Immature natural killer cell (primary cell): ENCODE results near the gene CKM. TPM values are rescaled to one million over a fixed set of nuclear protein-coding genes. Genes with fewer than 3 reads are reported as not detected.

Experiments used
- DNase-seq, 3 donors: peaks; one replicate each; pipeline ENCODE4 v3.0.0; 2022; ENCODE audit warnings: mixed read lengths in 1 of 3
- H3K27ac Mint-ChIP-seq, 6 donors: one replicate each; pipeline ENCODE4 v1.8.0; 2020; ENCODE audit warnings: mixed read lengths in 6 of 6, mild to moderate bottlenecking in 5 of 6, inconsistent platforms in 4 of 6, moderate library complexity in 3 of 6
- H3K27me3 Mint-ChIP-seq, 3 donors: one replicate each; pipeline ENCODE4 v1.8.0; 2020 to 2021; ENCODE audit warnings: low read depth in 3 of 3, mild to moderate bottlenecking in 3 of 3, mixed read lengths in 3 of 3, moderate library complexity in 3 of 3, inconsistent platforms in 1 of 3
- H3K36me3 Mint-ChIP-seq, 3 donors: one replicate each; pipeline ENCODE4 v1.8.0; 2020; ENCODE audit warnings: mixed read lengths in 3 of 3, inconsistent platforms in 2 of 3, mild to moderate bottlenecking in 2 of 3
- H3K4me1 Mint-ChIP-seq, 2 donors: one replicate each; pipeline ENCODE4 v1.8.0; 2020; ENCODE audit warnings: inconsistent platforms in 2 of 2, mild to moderate bottlenecking in 2 of 2, mixed read lengths in 2 of 2, moderate library complexity in 1 of 2
- H3K4me3 Mint-ChIP-seq, 5 donors: one replicate each; pipeline ENCODE4 v1.8.0; 2020; ENCODE audit warnings: mild to moderate bottlenecking in 5 of 5, mixed read lengths in 5 of 5, inconsistent platforms in 3 of 5, moderate library complexity in 3 of 5
- H3K9me3 Mint-ChIP-seq, 6 donors: one replicate each; pipeline ENCODE4 v1.8.0; 2020; ENCODE audit warnings: mild to moderate bottlenecking in 6 of 6, mixed read lengths in 6 of 6, inconsistent platforms in 4 of 6, moderate library complexity in 3 of 6
- polyA plus RNA-seq, 3 donors: library from polyadenylated mRNA; unstranded; fragments of 300-500 nt; fragmentation: Illumina TruSeq; gene quantifications; one replicate each; pipeline ENCODE4 v1.2.3, GENCODE V29; 2021

Gene CKM
- polyA plus RNA-seq, 3 donors from 2014 or later: not detected

DNA sequence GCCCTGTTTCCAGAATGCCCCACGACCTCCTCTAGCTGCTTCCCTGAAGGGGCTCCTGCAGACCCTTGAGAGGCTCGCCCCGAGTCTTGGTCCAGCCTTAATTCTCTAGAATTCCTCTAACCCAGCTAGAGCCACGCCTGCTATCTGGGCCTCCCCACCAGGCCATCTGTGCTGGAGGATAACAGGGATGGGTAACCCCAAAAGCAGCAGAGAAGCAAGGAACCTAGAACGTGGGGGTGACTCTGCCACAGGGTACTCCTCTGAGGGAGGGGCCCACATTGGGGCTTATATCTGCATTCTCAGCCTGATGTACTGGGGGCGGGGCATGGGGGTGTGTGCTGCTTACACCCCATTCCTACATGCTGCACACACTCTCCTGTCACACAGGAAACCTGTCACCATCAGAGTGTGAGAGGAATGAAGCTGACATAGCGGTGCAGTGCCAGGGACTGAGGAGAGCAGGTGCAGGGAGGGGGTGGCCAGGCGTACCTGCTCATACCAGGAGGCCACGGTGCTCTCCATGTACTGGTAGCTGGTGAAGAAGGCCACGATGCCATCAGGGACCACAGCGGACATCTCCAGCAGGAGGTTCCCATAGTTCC is 31.7 kb upstream of the CKM start:
- Mint-ChIP-seq H3K36me3 (peaks cover 6 to 22% (median 20%) of the 10 kb centered on the region in 3 donors), H3K27ac (no peak overlapping the region), H3K4me1 (peaks cover 0 to 2% of the 10 kb centered on the region in 2 donors), H3K9me3 (no peaks in the 10 kb centered on the region), H3K27me3 (no peaks in the 10 kb centered on the region), H3K4me3 (no peak overlapping the region)
- no peak for DNase-seq

DNA sequence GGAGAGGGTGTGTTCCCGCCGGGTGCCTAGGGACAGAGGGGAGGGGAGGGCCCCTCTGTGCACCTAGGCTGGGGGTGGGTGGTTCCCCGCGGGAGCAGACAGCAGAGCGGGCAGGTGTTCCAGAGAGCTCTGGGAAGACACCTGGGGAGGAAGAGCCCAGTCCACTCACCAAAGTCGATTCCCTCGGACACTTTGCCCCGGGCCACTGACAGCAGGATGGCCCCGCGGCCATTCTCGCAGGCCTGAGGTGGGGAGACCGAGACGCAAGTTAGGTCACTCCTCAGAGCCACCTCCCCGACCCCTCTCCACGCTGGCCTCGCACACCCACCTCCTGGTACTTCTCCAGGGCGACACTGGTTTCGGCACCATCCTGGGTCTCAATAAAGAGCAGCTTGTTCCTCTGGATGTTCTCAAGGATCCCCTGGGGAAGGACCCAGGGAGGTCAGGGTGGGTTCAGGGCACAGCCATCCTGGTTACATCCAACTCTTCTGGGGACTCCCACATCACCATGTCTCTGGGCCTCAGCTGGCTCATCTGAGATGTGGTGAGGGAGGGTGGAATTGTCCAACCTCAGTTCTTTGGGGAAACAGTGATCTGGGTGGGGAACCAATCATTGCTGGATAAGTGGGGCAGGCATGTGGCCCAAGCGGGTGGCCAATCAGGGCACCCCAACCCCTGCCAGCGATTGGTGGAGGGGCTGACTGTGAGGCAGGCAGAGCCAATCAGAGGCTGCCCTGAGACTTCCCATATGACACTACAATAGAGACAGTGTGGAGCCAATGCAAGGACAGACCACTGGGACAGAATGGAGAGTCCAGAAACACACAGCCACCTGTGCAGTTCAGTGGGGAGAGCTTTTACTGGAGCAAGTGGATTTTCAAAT is 30.5 kb upstream of the CKM start:
- Mint-ChIP-seq H3K4me3 (no peak overlapping the region), H3K27ac (peak overlapping the region in 1 of 6 donors; percentile 46), H3K9me3 (no peaks in the 10 kb centered on the region), H3K36me3 (peaks cover 0 to 14% (median 13%) of the 10 kb centered on the region in 3 donors), H3K4me1 (peaks cover 0 to 2% of the 10 kb centered on the region in 2 donors), H3K27me3 (no peaks in the 10 kb centered on the region)
- DNase-seq: no peak

DNA sequence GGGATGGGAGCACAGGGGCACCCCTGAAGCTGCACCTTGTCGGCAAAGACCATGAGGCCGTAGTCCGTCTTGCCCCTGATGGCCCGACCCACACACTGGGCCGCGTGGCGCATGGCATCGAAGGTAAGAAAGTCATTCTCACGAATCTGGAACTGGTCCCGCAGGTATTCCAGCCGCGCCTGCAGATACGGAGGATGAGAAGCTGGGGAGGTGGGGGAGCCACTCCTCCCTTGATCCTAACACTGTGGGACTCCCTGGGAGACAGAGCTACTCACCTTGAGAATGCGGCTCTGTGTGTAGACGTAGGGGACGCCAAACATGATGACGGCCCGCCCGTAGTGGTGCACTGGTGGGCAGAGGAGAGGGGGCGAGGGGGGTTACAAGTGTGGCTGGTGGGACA is 29.8 kb upstream of the CKM start:
- H3K4me3 Mint-ChIP-seq: no peak overlapping the region
- H3K9me3 Mint-ChIP-seq: no peaks in the 10 kb centered on the region
- peaks cover 0 to 10% (median 8%) of the 10 kb centered on the region in 3 donors for H3K36me3 Mint-ChIP-seq
- no peak overlapping the region for H3K27ac Mint-ChIP-seq
- H3K27me3 Mint-ChIP-seq: no peaks in the 10 kb centered on the region
- DNase-seq: no peak
- peaks cover 0 to 2% of the 10 kb centered on the region in 2 donors for H3K4me1 Mint-ChIP-seq

DNA sequence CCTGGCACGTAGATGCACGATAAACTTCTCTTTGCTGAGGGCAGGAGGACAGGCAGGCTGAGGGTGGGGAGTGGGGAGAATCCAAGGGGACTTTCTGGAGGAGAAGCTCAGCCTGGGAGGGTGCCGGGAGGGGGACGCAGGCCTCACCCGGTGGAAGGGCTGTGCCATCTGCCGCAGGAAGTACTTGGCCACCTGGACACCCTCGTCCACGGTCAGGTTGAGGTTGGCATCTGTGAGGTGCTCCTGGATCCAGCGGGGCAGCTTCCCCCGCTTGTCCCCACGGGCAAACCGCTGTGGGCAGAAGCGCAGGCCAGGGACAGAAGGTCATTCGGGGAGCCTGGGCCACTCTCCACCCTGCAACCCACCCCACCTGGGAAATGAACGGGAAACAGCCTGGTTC is 29.4 kb upstream of the CKM start:
- Mint-ChIP-seq H3K27ac (no peak overlapping the region), H3K4me1 (peaks cover 0 to 2% of the 10 kb centered on the region in 2 donors), H3K9me3 (no peaks in the 10 kb centered on the region), H3K4me3 (no peak overlapping the region), H3K36me3 (peaks cover 0 to 10% (median 8%) of the 10 kb centered on the region in 3 donors), H3K27me3 (no peaks in the 10 kb centered on the region)
- no peak for DNase-seq

DNA sequence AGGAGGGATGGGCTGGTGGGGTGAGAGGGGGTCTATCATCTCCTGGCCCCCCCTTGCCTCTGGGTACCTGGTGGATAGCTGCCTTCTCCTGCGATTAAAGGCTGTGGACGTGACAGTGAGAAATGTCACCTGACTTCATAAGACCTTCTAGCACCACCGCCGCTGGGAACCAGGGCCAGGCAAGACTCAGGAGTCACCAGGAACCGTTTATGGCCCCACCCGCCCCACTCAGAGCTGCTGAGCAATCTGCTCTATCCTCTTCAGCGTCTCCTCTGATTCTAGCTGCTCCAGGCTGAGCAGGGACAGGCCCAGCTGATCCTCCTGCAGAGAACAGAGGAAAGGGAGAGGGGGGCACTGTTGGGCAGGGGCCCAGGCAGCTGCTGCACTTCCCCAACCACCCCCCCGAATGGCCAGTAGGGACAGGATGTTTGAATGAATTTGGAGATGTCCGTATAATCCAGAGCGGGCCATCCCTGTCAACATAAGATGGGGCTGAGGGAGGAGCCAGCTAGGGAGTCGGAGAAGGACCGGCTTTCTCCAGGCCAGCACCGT is 28.8 kb upstream of the CKM start:
- Mint-ChIP-seq H3K9me3 (no peaks in the 10 kb centered on the region), H3K4me3 (no peak overlapping the region), H3K4me1 (peaks cover 0 to 2% of the 10 kb centered on the region in 2 donors), H3K27ac (no peak overlapping the region), H3K27me3 (no peaks in the 10 kb centered on the region), H3K36me3 (peaks cover 0 to 10% (median 8%) of the 10 kb centered on the region in 3 donors)
- DNase-seq: no peak

DNA sequence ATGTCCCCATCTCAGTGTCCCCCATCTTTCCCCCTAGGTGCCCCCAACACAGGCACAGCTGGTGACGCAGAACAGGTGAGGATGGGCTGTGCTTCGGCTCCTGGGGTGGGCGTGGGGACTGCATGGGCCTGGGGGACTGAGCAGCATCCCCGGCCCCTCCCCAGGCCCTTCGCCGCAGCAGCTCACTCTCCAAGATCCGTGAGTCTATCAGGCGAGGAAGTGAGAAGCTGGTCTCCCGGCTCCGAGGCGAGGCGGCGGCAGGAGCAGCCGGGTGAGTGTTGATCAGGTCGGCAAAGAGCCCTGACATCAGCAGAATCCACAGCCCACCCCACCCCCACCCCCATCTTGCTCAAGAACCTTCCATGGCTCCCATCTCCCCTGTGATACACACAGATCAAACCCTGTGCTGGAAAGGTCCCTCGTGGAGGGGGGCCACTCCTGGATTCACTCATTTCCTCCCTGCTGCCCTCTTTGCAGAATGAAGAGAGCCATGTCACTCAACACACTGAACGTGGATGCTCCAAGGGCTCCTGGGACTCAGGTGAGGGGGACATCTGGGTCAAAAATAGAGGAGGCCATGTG is 27.9 kb upstream of the CKM start:
- peaks cover 0 to 1% (median 0%) of the 10 kb centered on the region in 3 donors for H3K27me3 Mint-ChIP-seq
- H3K9me3 Mint-ChIP-seq: no peaks in the 10 kb centered on the region
- H3K36me3 Mint-ChIP-seq: peaks cover 0 to 10% (median 8%) of the 10 kb centered on the region in 3 donors
- DNase-seq: no peak
- no peak overlapping the region for H3K4me3 Mint-ChIP-seq
- H3K4me1 Mint-ChIP-seq: peaks cover 0 to 2% of the 10 kb centered on the region in 2 donors
- H3K27ac Mint-ChIP-seq: no peak overlapping the region

DNA sequence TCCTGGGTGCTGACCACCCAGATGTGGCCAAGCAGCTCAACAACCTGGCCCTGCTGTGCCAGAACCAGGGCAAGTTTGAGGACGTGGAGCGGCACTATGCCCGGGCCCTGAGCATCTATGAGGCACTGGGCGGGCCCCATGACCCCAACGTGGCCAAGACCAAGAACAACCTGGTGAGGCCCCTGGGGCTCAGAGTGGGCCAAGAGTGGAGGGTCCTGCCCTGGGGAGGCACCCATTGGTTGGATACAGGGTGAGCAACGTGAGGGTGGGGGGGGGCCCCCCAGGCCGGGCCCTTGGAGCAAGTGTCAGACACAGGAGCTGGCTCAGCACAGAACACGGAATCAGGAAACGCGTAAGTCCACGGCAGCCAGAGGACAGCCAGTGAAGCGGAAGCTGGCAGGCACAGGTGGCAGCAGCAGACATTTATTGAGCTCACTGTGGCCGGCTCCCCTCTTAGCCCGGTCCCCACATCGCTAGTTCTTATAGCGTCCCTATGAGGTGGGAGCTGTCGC is 26.8 kb upstream of the CKM start:
- DNase-seq: no peak
- H3K27me3 Mint-ChIP-seq: peaks cover 0 to 4% (median 0%) of the 10 kb centered on the region in 3 donors
- no peak overlapping the region for H3K27ac Mint-ChIP-seq
- no peak overlapping the region for H3K4me3 Mint-ChIP-seq
- H3K4me1 Mint-ChIP-seq: peaks cover 0 to 2% of the 10 kb centered on the region in 2 donors
- peaks cover 0 to 8% (median 6%) of the 10 kb centered on the region in 3 donors for H3K36me3 Mint-ChIP-seq
- no peaks in the 10 kb centered on the region for H3K9me3 Mint-ChIP-seq

DNA sequence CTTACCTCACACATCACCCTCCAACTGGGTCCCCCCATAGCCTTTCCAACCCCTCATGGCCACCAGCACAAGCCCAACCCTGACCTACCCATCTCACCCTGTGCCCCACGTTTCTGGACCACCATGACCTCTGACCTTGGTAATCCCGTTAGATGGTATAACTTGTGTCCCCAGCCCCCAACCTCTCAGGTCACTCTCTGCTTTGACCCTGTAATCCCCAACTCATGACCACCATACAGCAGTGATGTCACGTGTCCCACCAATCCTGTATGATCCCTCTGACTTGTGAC is 26.4 kb upstream of the CKM start:
- Mint-ChIP-seq H3K4me3 (no peak overlapping the region), H3K36me3 (peaks cover 0 to 8% (median 6%) of the 10 kb centered on the region in 3 donors), H3K9me3 (no peaks in the 10 kb centered on the region), H3K27me3 (peaks cover 0 to 4% (median 0%) of the 10 kb centered on the region in 3 donors), H3K4me1 (no peaks in the 10 kb centered on the region), H3K27ac (no peak overlapping the region)
- no peak for DNase-seq

DNA sequence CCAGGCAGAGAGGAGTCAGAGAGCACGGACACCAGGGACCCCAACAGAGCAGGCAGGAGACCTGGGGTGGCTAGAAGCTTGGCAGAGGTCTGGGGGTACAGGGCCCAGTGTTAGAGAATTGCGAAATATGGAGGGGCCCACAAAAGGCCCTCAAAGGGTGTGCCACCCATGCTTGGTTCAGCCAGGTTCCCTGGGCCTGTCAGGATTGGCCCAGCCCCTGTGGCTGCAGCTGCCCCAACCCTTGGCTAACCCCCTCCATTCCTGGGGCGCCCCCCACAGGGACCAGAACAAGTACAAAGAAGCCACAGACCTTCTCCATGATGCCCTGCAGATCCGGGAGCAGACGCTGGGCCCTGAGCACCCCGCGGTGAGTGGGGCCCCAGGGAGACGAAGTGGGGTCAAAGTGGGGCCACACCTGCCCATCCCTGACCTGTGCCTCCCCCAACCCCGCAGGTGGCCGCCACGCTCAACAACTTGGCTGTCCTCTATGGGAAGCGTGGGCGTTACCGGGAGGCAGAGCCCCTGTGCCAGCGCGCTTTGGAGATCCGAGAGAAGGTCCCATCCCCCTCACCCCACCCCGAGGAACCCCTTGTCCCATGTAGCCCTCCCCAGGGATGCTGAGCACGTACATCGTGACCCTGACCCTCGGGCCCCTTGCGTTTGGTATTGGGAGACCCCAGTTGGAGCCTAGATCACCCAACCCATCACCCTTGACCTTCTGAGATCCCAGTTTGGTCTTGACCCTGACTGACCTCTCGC is 25.9 kb upstream of the CKM start:
- H3K4me3 Mint-ChIP-seq: no peak overlapping the region
- DNase-seq: no peak
- H3K36me3 Mint-ChIP-seq: peaks cover 0 to 7% (median 4%) of the 10 kb centered on the region in 3 donors
- H3K27ac Mint-ChIP-seq: no peak overlapping the region
- no peaks in the 10 kb centered on the region for H3K4me1 Mint-ChIP-seq
- H3K9me3 Mint-ChIP-seq: no peaks in the 10 kb centered on the region
- H3K27me3 Mint-ChIP-seq: peaks cover 0 to 4% (median 2%) of the 10 kb centered on the region in 3 donors

DNA sequence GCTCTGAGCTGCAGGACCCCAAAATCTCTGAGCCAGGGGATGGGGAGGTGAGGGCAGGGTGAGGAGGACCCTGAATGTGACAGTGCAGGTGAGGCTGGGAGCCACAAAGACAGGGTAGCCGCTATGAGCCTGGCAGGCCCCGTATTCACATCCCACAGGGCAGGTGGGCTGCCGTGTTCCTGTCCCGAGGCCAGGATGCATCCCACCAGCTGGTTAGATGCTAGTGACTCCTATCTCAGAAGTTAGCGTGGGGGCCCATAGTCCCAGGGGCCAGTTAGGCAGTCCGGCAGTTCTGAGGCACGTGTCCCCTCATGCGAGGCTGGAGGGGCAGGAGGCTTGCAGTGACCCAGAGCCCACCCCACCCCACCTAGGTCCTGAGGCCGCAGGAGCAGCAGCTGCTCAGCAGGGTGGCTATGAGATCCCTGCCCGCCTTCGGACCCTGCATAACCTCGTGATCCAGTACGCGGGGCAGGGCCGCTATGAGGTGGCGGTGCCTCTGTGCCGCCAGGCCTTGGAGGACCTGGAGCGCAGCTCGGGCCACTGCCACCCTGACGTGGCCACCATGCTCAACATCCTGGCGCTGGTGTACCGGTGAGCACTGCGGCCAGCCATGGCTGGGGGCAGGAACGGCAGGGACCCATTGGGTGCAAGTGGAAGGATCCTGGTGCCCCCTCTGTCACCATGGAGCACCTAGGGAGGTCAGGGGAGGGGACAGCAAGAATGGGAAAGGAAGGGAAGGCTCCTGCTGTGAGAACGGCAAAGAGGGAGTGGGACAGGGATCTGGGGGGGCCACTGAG is 25.1 kb upstream of the CKM start:
- H3K27me3 Mint-ChIP-seq: peaks cover 0 to 4% (median 4%) of the 10 kb centered on the region in 3 donors
- no peaks in the 10 kb centered on the region for H3K4me1 Mint-ChIP-seq
- H3K36me3 Mint-ChIP-seq: peaks cover 0 to 3% (median 0%) of the 10 kb centered on the region in 3 donors
- no peak for DNase-seq
- H3K27ac Mint-ChIP-seq: no peak overlapping the region
- no peaks in the 10 kb centered on the region for H3K9me3 Mint-ChIP-seq
- no peak overlapping the region for H3K4me3 Mint-ChIP-seq

DNA sequence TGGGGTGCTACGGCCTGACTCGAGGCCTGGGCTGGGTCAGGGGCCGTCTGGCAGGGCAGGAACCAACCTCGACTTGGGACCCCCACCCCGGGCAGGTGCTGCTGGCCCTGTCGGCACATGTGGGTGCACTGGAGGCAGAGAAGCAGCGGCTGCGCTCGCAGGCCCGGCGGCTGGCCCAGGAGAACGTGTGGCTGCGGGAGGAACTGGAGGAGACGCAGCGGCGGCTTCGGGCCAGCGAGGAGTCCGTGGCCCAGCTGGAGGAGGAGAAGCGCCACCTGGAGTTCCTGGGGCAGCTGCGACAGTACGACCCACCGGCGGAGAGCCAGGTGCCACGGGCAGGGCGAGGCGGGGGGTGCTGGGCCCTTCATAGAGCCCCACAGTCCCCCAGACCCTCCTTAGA is 23.8 kb upstream of the CKM start:
- H3K9me3 Mint-ChIP-seq: no peaks in the 10 kb centered on the region
- peaks cover 0 to 3% (median 0%) of the 10 kb centered on the region in 3 donors for H3K36me3 Mint-ChIP-seq
- H3K27me3 Mint-ChIP-seq: peaks cover 0 to 4% (median 4%) of the 10 kb centered on the region in 3 donors
- no peak for DNase-seq
- H3K4me3 Mint-ChIP-seq: no peak overlapping the region
- H3K4me1 Mint-ChIP-seq: no peaks in the 10 kb centered on the region
- no peak overlapping the region for H3K27ac Mint-ChIP-seq

DNA sequence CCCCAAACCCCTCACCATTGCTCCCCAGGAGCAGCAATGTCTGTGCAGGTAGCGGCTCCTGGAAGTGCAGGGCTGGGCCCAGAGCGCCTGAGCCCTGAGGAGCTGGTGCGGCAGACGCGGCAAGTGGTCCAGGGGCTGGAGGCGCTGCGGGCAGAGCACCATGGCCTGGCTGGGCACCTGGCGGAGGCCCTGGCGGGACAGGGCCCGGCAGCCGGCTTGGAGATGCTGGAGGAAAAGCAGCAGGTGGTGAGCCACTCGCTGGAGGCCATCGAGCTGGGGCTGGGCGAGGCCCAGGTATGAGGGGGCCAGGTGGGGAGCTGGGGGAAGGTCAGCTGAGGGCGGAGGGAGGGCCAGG is 22.8 kb upstream of the CKM start:
- DNase-seq: no peak
- Mint-ChIP-seq H3K4me3 (no peak overlapping the region), H3K27me3 (peaks cover 0 to 4% (median 4%) of the 10 kb centered on the region in 3 donors), H3K9me3 (no peaks in the 10 kb centered on the region), H3K36me3 (no peaks in the 10 kb centered on the region), H3K27ac (no peak overlapping the region), H3K4me1 (peaks cover 0 to under 1% of the 10 kb centered on the region in 2 donors)
